GM19193 (cell line): ENCODE data around the gene SLC5A6.

Experiments
- POLR2A ChIP-seq: IDR thresholded peaks from 4 replicates; pipeline ENCODE4 v1.6.1; 2011; ENCODE audit not compliant: insufficient read depth, insufficient read length; ENCODE audit errors: extremely low read depth

The SLC5A6 gene

DNA sequence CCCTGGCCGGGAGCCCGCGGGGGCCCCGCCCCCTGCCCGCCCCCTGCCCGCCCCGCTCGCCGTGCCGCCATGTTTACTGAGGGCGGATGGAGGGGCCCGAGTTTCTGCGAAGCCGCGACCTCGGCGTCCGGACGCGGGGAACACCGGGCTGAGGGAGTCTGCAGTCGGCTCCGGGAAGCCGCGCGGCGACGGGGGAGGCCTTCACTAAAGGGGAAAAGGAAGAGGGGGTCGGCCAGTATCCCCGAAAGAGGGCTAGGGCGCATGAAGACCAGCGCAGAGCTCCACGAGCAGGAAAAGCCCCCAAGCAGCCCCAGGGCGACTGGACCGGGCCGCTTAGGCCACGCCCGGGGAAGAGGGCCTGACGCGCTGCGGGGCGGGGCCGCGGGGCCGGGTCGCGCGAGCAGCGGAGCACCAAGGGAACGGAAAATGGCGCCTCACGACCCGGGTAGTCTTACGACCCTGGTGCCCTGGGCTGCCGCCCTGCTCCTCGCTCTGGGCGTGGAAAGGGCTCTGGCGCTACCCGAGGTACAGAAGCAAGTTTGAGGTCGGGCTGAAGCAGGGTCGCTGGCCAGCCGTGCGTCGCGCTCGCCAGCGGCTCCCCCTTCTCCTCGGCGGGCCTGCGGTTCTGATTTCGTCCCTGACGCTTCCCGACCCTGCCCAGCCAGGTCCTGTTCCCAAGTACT lies at the start of gene SLC5A6, which contains the start of gene ATRAID:
SLC5A6 (minus strand) TSS at position 326 of the 683 bp plus-strand sequence. CDS start 4,618 bp downstream, outside the sequence.
ATRAID (plus strand) TSS at position 99 of the 683 bp plus-strand sequence; CDS start at position 427, 328 bp downstream.
- peak; percentile 91 for TF ChIP-seq POLR2A

DNA sequence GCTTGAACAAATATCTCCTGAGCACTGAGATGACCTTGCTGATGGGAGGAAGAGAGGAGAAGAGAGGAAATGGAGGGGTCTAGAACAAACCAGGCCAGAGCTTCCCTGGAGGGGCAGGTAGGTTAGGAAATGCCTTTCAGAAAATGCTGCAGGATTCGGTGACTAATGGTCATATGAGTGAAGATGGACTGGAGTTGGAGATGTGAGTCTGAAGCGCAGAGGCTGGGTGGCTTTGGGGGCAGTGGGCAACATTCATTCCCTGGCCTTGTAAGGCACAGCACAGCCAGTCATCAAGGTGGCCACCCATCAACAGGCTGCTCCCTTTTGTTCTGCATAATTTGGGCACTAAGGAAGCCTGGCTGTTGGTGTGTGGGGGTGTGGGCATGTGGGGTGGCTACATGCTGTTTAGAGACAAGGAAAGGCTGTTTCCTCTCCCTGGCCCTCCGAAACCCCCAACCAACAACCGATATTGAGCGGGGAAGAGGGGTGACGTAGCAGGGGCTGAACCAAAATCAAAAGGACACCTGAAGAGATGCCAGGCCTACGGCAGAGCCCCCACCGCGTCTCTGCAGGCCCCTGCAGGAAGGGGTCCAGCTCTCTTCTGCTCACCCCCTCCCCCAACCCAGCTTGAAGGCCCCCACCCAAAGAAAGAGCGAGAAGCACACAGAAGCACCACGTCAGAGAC lies 49.3 kb upstream of the SLC5A6 start:
- TF ChIP-seq POLR2A, result no peak

DNA sequence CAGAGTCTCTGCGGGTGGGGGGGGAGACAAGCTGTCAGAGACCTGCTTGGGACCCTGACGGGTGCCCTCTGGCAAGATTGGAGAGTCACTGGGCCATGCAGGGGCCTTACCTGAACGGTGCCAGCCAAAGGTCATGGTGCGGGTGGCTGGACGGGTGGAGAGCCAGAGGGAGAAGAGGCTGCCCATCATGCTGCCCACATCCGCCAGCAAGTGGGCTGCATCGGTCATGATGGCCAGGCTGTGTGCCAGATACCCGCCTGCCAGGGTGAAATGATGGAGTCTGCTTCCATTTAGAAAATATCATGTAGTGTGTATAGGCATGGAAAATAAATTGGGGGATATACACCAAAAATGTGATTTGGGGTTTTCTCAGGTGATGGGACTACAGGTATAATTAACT lies 46.0 kb upstream of the SLC5A6 start:
- no peak for TF ChIP-seq POLR2A

DNA sequence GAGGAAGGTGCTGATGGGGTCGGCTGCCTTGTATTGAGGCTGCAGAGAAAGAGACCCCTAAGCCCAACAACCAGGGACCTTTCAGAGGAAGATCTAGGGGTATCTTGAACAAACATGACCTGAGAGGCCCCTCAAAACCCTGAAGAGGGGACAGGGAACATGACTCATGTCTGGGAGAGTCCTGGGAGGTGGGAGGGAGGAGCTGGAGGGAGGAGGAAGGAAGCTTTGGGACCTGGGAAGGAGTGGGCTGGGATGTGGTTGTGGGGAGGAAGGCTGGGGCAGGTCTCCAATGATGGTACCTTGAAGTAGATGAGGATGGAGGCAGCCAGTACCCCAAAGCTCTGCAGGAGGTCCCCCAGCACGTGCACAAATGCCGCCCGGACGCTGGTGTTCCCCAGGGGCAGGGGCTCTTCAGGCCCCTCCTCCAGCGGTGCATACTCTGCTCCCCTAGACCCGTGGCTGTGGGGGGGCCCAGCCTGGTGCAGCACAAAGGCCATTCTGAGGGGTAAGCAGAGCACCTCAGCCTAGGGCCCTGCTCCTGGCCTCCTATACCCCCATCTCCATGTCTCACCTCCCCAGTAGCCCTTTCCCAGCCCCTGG lies 44.9 kb upstream of the SLC5A6 start:
- TF ChIP-seq POLR2A, result no peak

- TF ChIP-seq POLR2A, result no peak
Observed at GRCh38 chr2:27255660-27256059, 43.6 kb upstream of the SLC5A6 start.

DNA sequence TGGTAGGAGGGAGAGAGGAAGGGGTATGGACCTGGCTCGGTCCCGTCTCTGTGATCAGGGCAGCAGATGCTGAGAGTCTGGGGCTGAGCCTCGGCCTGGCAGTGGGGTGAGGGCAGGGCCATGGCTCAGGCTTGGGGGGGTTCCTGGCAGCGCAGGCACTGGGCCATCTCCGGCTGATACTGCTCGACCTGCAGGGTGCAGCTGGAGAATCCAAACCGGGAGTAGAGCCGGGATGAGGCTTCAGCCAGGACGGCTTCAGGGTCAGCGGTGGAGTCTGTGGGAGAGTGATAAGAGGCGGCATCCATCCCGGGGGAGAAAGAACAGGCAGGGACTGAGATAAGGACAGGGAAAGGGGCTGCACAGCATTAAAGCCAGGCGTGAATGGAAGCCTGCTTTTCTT lies 43.1 kb upstream of the SLC5A6 start:
- TF ChIP-seq POLR2A, result no peak

- TF ChIP-seq POLR2A, result no peak
Observed at GRCh38 chr2:27251766-27252165, 39.7 kb upstream of the SLC5A6 start.

GRCh38 chr2:27250652-27251379 lies 38.7 kb upstream of the SLC5A6 start:
- TF ChIP-seq POLR2A, result no peak

GRCh38 chr2:27249891-27250651 lies 38.0 kb upstream of the SLC5A6 start:
- no peak for TF ChIP-seq POLR2A

- TF ChIP-seq POLR2A, result no peak
Observed at GRCh38 chr2:27249159-27249890, 37.3 kb upstream of the SLC5A6 start.

- no peak for TF ChIP-seq POLR2A
Observed at GRCh38 chr2:27247893-27248292, 35.8 kb upstream of the SLC5A6 start.

DNA sequence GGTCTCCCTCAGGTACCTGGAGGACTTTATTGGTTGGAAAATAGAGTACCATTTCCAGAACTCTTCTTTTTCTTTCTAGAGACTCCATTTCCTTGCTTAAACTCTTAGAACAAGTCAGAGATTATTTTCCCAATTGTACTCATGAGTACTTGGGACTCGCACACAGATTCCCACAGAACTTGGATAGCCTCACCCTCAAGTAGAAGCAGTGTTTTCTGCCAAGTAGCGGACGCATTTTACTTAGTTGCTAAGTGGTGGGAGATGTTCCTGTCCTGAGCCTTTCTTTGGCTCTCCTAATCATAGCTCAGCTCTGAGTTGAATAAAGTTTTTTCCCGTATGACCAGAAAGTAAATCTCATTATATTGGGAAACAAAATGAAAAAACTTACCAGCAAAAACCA lies 33.6 kb upstream of the SLC5A6 start:
- no peak for TF ChIP-seq POLR2A

GRCh38 chr2:27245116-27245515 lies 33.0 kb upstream of the SLC5A6 start:
- TF ChIP-seq POLR2A, result no peak

DNA sequence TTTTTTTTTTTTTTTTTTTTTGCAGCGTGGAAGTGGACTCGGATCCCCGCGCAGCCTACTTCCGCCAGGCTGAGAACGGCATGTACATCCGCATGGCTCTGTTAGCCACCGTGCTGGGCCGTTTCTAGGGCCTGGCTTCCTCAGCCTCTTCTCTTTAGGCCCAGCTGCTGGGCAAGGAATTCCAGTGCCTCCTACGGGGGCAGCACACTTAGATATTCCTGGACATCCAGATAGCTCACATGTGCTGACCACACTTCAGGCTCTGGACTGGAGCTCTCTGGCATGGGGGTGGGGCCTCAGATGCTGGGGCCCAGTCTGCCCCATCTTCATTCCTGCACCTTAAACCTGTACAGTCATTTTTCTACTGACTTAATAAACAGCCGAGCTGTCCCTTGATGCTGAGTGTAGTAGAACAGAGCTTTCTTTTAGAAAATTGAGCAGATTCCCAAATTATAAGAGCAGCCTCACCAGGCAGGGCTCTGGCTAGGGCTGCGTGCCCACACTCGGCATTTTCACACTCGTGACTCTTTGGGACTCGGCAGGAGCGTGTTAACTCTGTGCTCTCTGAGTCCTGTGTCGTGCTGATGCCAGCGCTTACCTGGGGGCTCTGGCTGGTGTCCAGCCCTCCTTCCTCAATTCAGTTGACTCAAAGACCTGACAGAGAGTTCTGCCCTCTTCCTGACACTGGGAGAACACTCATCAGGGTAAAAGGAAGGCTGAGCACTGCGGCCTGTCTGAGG lies 31.5 kb upstream of the SLC5A6 start:
- no peak for TF ChIP-seq POLR2A

GRCh38 chr2:27242614-27242951 lies 30.5 kb upstream of the SLC5A6 start:
- TF ChIP-seq POLR2A, result no peak
